ENCODE results near the gene CYP2E1. TPM values are rescaled to one million over a fixed set of nuclear protein-coding genes. Genes with fewer than 3 reads are reported as not detected.

The CYP2E1 gene
- total RNA-seq, 1 donor from 2014 or later: 2.7 TPM

DNA sequence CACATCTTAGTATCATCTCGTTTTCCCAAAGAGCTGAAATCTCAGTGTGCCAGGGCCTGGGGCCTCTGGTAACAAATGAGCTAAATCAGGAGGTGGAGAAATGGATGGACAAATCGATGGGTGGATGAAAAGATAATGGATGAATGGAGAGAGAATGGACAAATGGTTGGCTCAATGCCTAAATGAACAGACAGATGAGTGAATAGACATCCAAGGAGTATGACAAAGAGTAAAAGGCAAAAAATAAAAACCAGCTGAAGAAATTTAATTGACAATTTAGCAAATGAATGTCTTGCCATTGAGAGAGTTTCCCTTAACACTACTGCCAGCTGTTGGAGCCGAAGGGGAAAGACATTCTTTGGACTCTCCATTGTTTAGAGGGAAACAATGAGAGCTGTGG is 30.2 kb downstream of the CYP2E1 start:
- Mint-ChIP-seq H3K27me3 (ENCODE audit: low read depth) (peaks cover 34% of the 10 kb centered on the region), H3K4me3 (ENCODE audit: unreplicated experiment) (no peak overlapping the region), H3K4me1 (ENCODE audit: low read depth) (no peaks in the 10 kb centered on the region), H3K27ac (ENCODE audit: unreplicated experiment) (no peak overlapping the region), H3K9me3 (ENCODE audit: low read depth) (no peaks in the 10 kb centered on the region), H3K36me3 (ENCODE audit: low read depth) (no peaks in the 10 kb centered on the region)
- no peak for DNase-seq (ENCODE audit: low spot score)
- TF ChIP-seq, protein P1, sequence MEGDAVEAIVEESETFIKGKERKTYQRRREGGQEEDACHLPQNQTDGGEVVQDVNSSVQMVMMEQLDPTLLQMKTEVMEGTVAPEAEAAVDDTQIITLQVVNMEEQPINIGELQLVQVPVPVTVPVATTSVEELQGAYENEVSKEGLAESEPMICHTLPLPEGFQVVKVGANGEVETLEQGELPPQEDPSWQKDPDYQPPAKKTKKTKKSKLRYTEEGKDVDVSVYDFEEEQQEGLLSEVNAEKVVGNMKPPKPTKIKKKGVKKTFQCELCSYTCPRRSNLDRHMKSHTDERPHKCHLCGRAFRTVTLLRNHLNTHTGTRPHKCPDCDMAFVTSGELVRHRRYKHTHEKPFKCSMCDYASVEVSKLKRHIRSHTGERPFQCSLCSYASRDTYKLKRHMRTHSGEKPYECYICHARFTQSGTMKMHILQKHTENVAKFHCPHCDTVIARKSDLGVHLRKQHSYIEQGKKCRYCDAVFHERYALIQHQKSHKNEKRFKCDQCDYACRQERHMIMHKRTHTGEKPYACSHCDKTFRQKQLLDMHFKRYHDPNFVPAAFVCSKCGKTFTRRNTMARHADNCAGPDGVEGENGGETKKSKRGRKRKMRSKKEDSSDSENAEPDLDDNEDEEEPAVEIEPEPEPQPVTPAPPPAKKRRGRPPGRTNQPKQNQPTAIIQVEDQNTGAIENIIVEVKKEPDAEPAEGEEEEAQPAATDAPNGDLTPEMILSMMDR (IDR thresholded peaks at IDR 0.05): no peak

DNA sequence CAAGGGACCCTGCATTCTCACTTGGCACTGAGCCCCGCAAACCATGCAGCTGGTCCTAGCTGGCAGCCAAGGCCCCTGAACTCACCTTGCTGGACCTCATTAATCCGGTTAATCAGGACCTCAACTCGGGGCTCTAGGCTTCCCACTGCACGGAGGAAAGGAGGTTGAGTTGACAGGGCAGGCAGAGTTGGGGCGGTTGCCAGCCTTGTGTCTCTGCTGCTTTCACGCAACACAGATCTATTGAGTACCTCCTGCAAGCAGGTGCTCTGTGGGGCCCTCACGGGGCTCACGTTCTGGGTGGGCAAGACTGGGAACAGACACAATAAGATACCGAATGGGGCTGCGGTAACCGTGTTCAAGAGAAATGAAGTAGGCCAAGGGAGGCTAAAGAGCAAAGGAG is 32.1 kb downstream of the CYP2E1 start:
- Mint-ChIP-seq H3K4me3 (ENCODE audit: unreplicated experiment) (no peak overlapping the region), H3K27ac (ENCODE audit: unreplicated experiment) (no peak overlapping the region), H3K27me3 (ENCODE audit: low read depth) (peaks cover 28% of the 10 kb centered on the region), H3K9me3 (ENCODE audit: low read depth) (no peaks in the 10 kb centered on the region), H3K4me1 (ENCODE audit: low read depth) (no peaks in the 10 kb centered on the region), H3K36me3 (ENCODE audit: low read depth) (no peaks in the 10 kb centered on the region)
- DNase-seq (ENCODE audit: low spot score): no peak
- TF ChIP-seq, protein P1 (IDR thresholded peaks at IDR 0.05): no peak

DNA sequence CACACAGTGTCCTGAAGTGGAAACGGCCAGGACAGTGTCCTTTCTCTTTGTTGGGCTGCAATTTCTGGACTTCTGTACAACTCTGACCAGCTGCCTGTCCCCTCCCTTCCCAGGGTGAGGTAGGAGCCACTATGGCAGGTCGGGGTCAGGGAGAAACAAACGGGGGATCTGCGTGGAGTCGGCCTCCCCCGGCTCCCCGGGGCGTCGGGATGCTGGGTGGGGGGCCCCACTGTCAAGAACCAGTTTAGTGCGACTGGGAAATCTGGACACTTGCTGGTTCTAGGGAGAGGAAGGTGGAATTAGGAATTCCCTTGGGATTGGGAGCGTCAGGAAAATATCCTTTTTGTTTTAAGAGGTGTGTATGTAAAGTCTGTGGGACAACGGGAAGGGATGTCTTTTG is 37.7 kb downstream of the CYP2E1 start:
- no peak overlapping the region for H3K27ac Mint-ChIP-seq (ENCODE audit: unreplicated experiment)
- TF ChIP-seq, protein P1 (IDR thresholded peaks at IDR 0.05): no peak
- no peaks in the 10 kb centered on the region for H3K9me3 Mint-ChIP-seq (ENCODE audit: low read depth)
- H3K4me3 Mint-ChIP-seq (ENCODE audit: unreplicated experiment): no peak overlapping the region
- peaks cover 8% of the 10 kb centered on the region for H3K27me3 Mint-ChIP-seq (ENCODE audit: low read depth)
- DNase-seq (ENCODE audit: low spot score): no peak
- no peaks in the 10 kb centered on the region for H3K36me3 Mint-ChIP-seq (ENCODE audit: low read depth)
- H3K4me1 Mint-ChIP-seq (ENCODE audit: low read depth): no peaks in the 10 kb centered on the region

DNA sequence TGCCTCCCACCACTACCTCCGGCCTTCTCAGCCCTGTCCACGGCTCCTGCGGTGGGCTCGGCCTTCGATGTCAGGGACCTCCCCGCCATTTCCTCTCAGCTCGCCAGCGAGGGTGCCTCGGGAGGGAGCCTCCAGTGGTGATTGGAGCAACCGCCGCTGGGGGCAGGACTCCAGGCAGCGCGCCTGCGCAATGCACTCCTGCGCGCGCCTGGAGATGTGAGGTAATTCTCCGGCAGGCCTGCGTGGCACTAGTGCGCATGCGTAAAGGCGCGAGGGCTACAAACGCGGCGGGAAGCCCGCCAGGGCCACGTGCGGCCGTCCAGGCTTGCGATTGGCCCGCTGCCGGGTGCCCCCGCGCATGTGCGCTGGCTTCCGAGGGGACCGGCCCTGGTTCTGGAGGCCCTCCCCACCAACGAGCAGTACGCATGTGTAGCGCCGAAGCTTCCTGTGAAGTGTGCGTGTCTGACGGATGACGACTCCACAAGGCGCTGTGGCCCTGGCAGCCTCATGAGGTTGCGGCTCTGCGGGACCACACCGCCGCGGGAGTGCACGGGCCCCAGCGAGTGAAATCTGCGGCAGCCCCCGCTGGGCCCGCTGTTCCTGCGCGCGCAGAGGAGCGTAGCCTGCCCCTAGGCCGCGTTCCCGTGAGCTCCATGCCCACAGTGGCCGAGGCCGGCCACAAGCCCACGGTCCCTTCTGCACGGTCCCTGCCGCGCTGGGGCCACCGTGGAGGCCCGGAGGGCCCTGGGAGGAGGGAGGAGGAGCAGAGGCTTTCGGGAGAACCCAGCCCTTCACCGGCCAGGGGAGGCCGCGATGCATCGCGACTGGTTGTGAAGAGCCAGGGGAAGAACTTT is 38.5 kb downstream of the CYP2E1 start, which contains the start of gene SYCE1:
TSS of gene SYCE1 (minus strand) at position 143 of the 854 bp plus-strand sequence. CDS start at position 89, 54 bp downstream.
- no peaks in the 10 kb centered on the region for H3K4me1 Mint-ChIP-seq (ENCODE audit: low read depth)
- no peak within 1 kb of the TSS for H3K27ac Mint-ChIP-seq (ENCODE audit: unreplicated experiment)
- no peaks in the 10 kb centered on the region for H3K9me3 Mint-ChIP-seq (ENCODE audit: low read depth)
- H3K27me3 Mint-ChIP-seq (ENCODE audit: low read depth): peaks cover 8% of the 10 kb centered on the region
- TF ChIP-seq, protein P1 (IDR thresholded peaks at IDR 0.05): no peak
- no peak for DNase-seq (ENCODE audit: low spot score)
- H3K36me3 Mint-ChIP-seq (ENCODE audit: low read depth): no peaks in the 10 kb centered on the region
- H3K4me3 Mint-ChIP-seq (ENCODE audit: unreplicated experiment): no peak within 1 kb of the TSS

DNA sequence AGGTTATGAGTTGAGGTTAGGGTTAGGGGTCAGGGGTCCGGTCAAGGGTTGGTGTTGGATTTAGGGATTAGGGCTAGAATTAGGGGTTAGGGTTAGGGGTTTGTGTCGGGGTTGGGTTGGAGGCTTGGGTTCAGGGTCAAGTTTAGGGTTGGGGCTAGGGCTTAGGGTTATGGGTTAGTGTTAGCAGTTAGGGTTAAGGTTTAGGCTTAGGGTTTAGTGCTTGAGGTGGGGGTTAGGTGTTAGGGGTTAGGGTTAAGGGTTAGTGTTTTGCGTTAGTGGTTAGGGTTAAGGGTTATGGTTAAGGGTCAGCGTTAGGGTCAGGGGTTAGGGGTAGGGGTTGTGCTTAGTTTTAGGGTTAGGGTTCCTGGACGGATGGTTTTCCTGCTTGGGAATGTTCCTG is 40.0 kb downstream of the CYP2E1 start:
- no peaks in the 10 kb centered on the region for H3K9me3 Mint-ChIP-seq (ENCODE audit: low read depth)

More for the DNA sequence above, 40.0 kb downstream of the CYP2E1 start:
- DNase-seq (ENCODE audit: low spot score): no peak
- Mint-ChIP-seq H3K4me1 (ENCODE audit: low read depth) (no peaks in the 10 kb centered on the region), H3K36me3 (ENCODE audit: low read depth) (no peaks in the 10 kb centered on the region), H3K27ac (ENCODE audit: unreplicated experiment) (no peak overlapping the region), H3K4me3 (ENCODE audit: unreplicated experiment) (no peak overlapping the region), H3K27me3 (ENCODE audit: low read depth) (no peaks in the 10 kb centered on the region)
- TF ChIP-seq, protein P1 (IDR thresholded peaks at IDR 0.05): no peak
